HG02943 (cell line): ENCODE measurements around the gene MARK3.

Source experiments
- ATAC-seq: cut with Tn5 transposase; IDR thresholded peaks from one replicate; pipeline ENCODE4 v1.9.1; 2021; ENCODE audit warnings: mild to moderate bottlenecking, low read depth, moderate library complexity; ENCODE audit not compliant: unreplicated experiment

Gene MARK3

GRCh38 chr14:103545219-103545914, 160.2 kb downstream of the MARK3 start:
- no peak for ATAC-seq

GRCh38 chr14:103545915-103546651, 160.9 kb downstream of the MARK3 start:
- ATAC-seq: no peak

GRCh38 chr14:103546652-103547454, 161.6 kb downstream of the MARK3 start:
- no peak for ATAC-seq

- no peak for ATAC-seq
Observed at GRCh38 chr14:103547455-103547940, 162.3 kb downstream of the MARK3 start.

GRCh38 chr14:103547941-103548462, 162.8 kb downstream of the MARK3 start:
- ATAC-seq: no peak

GRCh38 chr14:103548463-103549351, 163.5 kb downstream of the MARK3 start:
- ATAC-seq: no peak

GRCh38 chr14:103549361-103550311, 164.4 kb downstream of the MARK3 start:
- no peak for ATAC-seq

GRCh38 chr14:103550451-103551337, 165.5 kb downstream of the MARK3 start:
- no peak for ATAC-seq

GRCh38 chr14:103551338-103551762, 166.1 kb downstream of the MARK3 start:
- no peak for ATAC-seq

- ATAC-seq: no peak
Observed at GRCh38 chr14:103552011-103552845, 167.0 kb downstream of the MARK3 start.

GRCh38 chr14:103552846-103553210, 167.6 kb downstream of the MARK3 start:
- no peak for ATAC-seq
